Measurements from ENCODE around the gene NCR3LG1.
"Not testable (repeated sequence)": the region's sequence is repeated elsewhere in the genome, so short reads cannot be mapped to it uniquely, and the experiment has no call there.

The NCR3LG1 gene

GRCh38 chr11:17413414-17414316 lies 62.1 kb downstream of the NCR3LG1 start:
- no peak for DNase-seq

- no peak for DNase-seq
Observed at GRCh38 chr11:17414317-17414737, 62.7 kb downstream of the NCR3LG1 start.

DNA sequence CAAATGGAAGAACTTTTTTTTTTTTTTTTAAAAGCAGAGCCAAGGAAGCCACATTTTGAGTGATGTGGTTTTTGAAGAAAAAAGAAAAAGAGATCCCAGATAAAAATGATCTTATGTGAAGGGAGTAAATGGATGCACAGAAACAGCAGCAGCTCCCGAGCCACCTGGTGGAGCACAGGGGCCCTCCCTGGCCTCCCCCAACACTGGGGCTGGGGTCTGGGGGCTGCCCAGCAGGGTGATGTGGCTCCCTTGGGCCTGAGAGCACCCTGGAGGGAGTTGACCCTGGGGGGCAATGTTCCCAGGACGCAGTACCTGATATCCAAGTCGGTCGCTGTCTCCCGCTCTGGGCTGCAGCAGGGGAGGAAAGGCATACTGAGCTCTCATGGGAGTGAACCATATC lies 63.4 kb downstream of the NCR3LG1 start:
- DNase-seq: no peak

DNA sequence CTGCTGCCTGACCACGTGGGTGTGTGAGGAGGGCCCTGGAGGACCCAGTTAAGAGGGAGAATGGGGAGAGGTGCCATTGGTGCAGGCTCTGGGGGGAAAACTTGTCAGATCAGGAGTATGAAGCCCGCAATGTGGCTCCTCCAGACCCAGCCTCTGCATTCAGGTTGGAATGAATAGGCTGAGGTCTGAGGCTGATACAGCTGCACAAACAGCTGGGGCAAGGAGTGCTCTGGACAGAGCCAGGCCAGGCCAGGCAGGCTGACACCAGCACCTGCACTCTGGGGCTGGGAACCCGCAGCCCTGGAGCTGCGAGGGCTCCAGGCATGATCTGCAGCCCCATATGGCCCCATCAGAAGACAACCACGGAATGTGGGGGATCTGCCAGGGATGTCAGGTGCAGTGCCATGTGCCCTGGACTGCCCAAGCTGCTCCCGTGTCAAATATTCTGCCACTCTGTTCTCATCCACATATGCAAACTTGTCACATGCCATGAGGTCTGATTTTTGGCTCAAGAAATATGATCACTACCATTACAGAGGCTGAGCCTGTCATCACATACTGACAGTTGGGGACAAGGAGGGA lies 64.0 kb downstream of the NCR3LG1 start:
- no peak for DNase-seq

DNA sequence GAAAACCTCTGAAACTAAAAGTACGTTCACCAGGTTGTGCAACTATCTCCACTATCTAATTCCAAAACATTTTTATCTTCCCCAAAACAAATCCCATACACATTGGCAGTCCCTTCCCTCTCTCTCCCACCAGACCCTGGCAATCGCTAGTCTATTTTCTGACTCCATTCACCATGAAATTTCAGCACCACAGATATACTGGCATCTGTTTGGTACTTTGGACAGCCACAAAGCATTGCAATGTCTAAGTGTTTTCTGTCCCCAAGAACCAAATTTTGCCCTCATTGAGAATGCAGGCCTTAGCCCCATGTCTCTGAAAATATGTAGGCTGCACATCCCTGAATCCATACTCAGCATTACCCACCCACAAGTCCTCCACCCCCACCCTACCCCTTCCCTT lies 64.9 kb downstream of the NCR3LG1 start:
- no peak for DNase-seq

- DNase-seq: no peak
Observed at GRCh38 chr11:17418444-17419081, 67.0 kb downstream of the NCR3LG1 start.

GRCh38 chr11:17421781-17422180 lies 70.2 kb downstream of the NCR3LG1 start:
- DNase-seq: no peak

- no peak for DNase-seq
Observed at GRCh38 chr11:17423533-17424310, 72.1 kb downstream of the NCR3LG1 start.

DNA sequence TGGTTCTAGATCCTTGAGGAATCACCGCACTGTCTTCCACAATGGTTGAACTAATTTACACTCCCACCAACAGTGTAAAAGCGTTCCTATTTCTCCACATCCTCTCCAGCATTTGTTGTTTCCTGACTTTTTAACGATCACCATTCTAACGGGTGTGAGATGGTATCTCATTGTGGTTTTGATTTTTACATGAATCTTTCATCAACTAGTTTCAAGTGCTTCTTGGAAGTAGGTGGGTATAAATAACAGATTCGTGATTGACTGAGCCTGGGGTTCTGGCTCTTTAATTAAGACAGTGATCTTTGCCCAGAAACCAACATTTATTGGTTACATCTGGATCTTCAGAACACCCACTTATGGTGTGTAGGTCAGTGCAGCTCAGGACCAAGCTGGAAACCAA lies 74.6 kb downstream of the NCR3LG1 start:
- DNase-seq: not testable (repeated sequence)
